Gastrocnemius medialis (tissue), 4 donors: Measurements from ENCODE around the gene ITCH.

Source experiments
- POLR2A ChIP-seq, 2 donors: fragments of 450-650 bp; IDR thresholded peaks; one replicate each; pipeline ENCODE4 v1.6.1; 2017; ENCODE audit warnings: antibody characterized with exemption in 2 of 2, mild to moderate bottlenecking in 2 of 2, moderate library complexity in 2 of 2
- TF ChIP-seq, protein P1 (sequence below), 5 experiments: fragments of 450-650 bp in 3 of 5; fragments of 200-600 bp in 2 of 5; sonication (generic) in 2 of 5; IDR thresholded peaks in 4 of 5; conservative IDR thresholded peaks in 1 of 5; 1 replicate in 4 of 5; 2 replicates in 1 of 5; pipeline ENCODE4 v1.5.1; 2016 to 2019; ENCODE audit warnings: antibody characterized with exemption in 5 of 5, mild to moderate bottlenecking in 3 of 5, moderate library complexity in 3 of 5

DNA sequence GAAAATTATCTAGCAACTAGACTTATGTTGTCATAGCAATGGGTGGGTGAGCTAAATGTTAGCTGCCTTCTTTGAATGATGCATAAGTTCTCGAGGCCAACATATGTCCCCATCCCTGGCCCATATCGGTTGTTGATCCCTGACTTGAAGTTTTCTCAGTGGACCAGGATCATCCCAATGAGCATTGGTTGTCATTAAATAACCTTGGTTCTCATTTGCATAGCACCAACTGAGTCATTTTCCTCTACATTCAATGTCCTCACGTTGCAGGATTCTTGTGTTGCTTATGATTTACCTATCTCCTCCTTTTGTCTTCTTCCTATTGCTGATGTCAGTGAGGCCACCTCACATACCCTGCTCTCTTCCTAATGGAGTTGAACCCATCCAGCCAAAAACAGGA, 47.8 kb upstream of the ITCH start:
- TF ChIP-seq, protein P1, sequence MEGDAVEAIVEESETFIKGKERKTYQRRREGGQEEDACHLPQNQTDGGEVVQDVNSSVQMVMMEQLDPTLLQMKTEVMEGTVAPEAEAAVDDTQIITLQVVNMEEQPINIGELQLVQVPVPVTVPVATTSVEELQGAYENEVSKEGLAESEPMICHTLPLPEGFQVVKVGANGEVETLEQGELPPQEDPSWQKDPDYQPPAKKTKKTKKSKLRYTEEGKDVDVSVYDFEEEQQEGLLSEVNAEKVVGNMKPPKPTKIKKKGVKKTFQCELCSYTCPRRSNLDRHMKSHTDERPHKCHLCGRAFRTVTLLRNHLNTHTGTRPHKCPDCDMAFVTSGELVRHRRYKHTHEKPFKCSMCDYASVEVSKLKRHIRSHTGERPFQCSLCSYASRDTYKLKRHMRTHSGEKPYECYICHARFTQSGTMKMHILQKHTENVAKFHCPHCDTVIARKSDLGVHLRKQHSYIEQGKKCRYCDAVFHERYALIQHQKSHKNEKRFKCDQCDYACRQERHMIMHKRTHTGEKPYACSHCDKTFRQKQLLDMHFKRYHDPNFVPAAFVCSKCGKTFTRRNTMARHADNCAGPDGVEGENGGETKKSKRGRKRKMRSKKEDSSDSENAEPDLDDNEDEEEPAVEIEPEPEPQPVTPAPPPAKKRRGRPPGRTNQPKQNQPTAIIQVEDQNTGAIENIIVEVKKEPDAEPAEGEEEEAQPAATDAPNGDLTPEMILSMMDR (IDR thresholded peaks at IDR 0.05 in 4 of 5, conservative IDR thresholded peaks at IDR 0.05 in 1 of 5): no peak
- TF ChIP-seq POLR2A (IDR thresholded peaks at IDR 0.05): no peak
